NCI-H2107 treated with DMSO at 0.1 percent for 48 hours (cell line): ENCODE measurements around the gene MACROD2.

Source experiments
- DNase-seq: peaks from one replicate; lab custom pipeline; 2025; ENCODE audit not compliant: unreplicated experiment; lab: John Stamatoyannopoulos, UW

Gene MACROD2

GRCh38 chr20:15235471-15236198 lies 1240.3 kb downstream of the MACROD2 start:
- no peak for DNase-seq

GRCh38 chr20:15236812-15237211 lies 1241.5 kb downstream of the MACROD2 start:
- no peak for DNase-seq

- DNase-seq: no peak
These were observed 1244.4 kb downstream of the MACROD2 start for GRCh38 chr20:15239542-15240206.

- no peak for DNase-seq
These were observed 1245.5 kb downstream of the MACROD2 start for GRCh38 chr20:15240801-15241200.

GRCh38 chr20:15241681-15242080 lies 1246.4 kb downstream of the MACROD2 start:
- DNase-seq: no peak

- DNase-seq: no peak
These were observed 1247.5 kb downstream of the MACROD2 start for GRCh38 chr20:15242773-15243172.

- DNase-seq: no peak
These were observed 1250.6 kb downstream of the MACROD2 start for GRCh38 chr20:15245896-15246295.

- DNase-seq: no peak
These were observed 1253.5 kb downstream of the MACROD2 start for GRCh38 chr20:15248618-15249395.

- no peak for DNase-seq
These were observed 1255.9 kb downstream of the MACROD2 start for GRCh38 chr20:15251171-15251570.

GRCh38 chr20:15252304-15252703 lies 1257.0 kb downstream of the MACROD2 start:
- no peak for DNase-seq

- DNase-seq: no peak
These were observed 1258.1 kb downstream of the MACROD2 start for GRCh38 chr20:15253431-15253830.

GRCh38 chr20:15256676-15257568 lies 1261.6 kb downstream of the MACROD2 start:
- no peak for DNase-seq

GRCh38 chr20:15257569-15257870 lies 1262.2 kb downstream of the MACROD2 start:
- DNase-seq: no peak

GRCh38 chr20:15265581-15266309 lies 1270.4 kb downstream of the MACROD2 start:
- DNase-seq: no peak

- DNase-seq: no peak
These were observed 1272.6 kb downstream of the MACROD2 start for GRCh38 chr20:15267935-15268334.

GRCh38 chr20:15278041-15278440 lies 1282.7 kb downstream of the MACROD2 start:
- no peak for DNase-seq

- no peak for DNase-seq
These were observed 1292.0 kb downstream of the MACROD2 start for GRCh38 chr20:15287329-15287728.

- DNase-seq: no peak
These were observed 1292.8 kb downstream of the MACROD2 start for GRCh38 chr20:15288106-15288505.

GRCh38 chr20:15289337-15289736 lies 1294.0 kb downstream of the MACROD2 start:
- no peak for DNase-seq

GRCh38 chr20:15292405-15292804 lies 1297.1 kb downstream of the MACROD2 start:
- no peak for DNase-seq
